HG02981 (cell line): ENCODE measurements around the gene SMIM41.
"Not testable (repeated sequence)": the region's sequence is repeated elsewhere in the genome, so short reads cannot be mapped to it uniquely, and the experiment has no call there.

Experiments
- ATAC-seq: cut with Tn5 transposase; IDR thresholded peaks from one replicate; pipeline ENCODE4 v1.9.1; 2021; ENCODE audit warnings: mild to moderate bottlenecking, moderate library complexity; ENCODE audit not compliant: unreplicated experiment

SMIM41 gene

GRCh38 chr12:52084491-52085231, 5.2 kb downstream of the SMIM41 start:
- no peak for ATAC-seq

GRCh38 chr12:52085682-52086180, 6.2 kb downstream of the SMIM41 start:
- ATAC-seq = no peak

GRCh38 chr12:52086366-52086765, 6.9 kb downstream of the SMIM41 start:
- no peak for ATAC-seq

GRCh38 chr12:52086944-52087835, 7.7 kb downstream of the SMIM41 start:
- no peak for ATAC-seq

GRCh38 chr12:52087961-52088820, 8.7 kb downstream of the SMIM41 start:
- no peak for ATAC-seq

- ATAC-seq = no peak
Measured at GRCh38 chr12:52089491-52089890, 10.0 kb downstream of the SMIM41 start.

- no peak for ATAC-seq
Measured at GRCh38 chr12:52090291-52090690, 10.8 kb downstream of the SMIM41 start.

- ATAC-seq = no peak
Measured at GRCh38 chr12:52091061-52091460, 11.6 kb downstream of the SMIM41 start.

- ATAC-seq = no peak
Measured at GRCh38 chr12:52091869-52092268, 12.4 kb downstream of the SMIM41 start.

- no peak for ATAC-seq
Measured at GRCh38 chr12:52093346-52093745, 13.8 kb downstream of the SMIM41 start.

GRCh38 chr12:52096332-52097044, 17.0 kb downstream of the SMIM41 start:
- ATAC-seq = no peak

- ATAC-seq = no peak
Measured at GRCh38 chr12:52097045-52097666, 17.7 kb downstream of the SMIM41 start.

- ATAC-seq = not testable (repeated sequence)
Measured at GRCh38 chr12:52104431-52105089, 25.1 kb downstream of the SMIM41 start.

GRCh38 chr12:52116222-52117125, 37.0 kb downstream of the SMIM41 start:
- ATAC-seq = not testable (repeated sequence)

GRCh38 chr12:52117806-52118475, 38.4 kb downstream of the SMIM41 start:
- ATAC-seq = peak; percentile 28

GRCh38 chr12:52119398-52120254, 40.1 kb downstream of the SMIM41 start:
- ATAC-seq = no peak
